Measurements from ENCODE around the gene ANKRD13A. TPM values are rescaled to one million over a fixed set of nuclear protein-coding genes. Genes with fewer than 3 reads are reported as not detected.

Gene ANKRD13A
- total and polyA plus RNA-seq, 2 of the 8 experiments (the other 6 are each of a cell fraction or from before 2014, with no cell fraction given), result 16.8 to 21.4 TPM

DNA sequence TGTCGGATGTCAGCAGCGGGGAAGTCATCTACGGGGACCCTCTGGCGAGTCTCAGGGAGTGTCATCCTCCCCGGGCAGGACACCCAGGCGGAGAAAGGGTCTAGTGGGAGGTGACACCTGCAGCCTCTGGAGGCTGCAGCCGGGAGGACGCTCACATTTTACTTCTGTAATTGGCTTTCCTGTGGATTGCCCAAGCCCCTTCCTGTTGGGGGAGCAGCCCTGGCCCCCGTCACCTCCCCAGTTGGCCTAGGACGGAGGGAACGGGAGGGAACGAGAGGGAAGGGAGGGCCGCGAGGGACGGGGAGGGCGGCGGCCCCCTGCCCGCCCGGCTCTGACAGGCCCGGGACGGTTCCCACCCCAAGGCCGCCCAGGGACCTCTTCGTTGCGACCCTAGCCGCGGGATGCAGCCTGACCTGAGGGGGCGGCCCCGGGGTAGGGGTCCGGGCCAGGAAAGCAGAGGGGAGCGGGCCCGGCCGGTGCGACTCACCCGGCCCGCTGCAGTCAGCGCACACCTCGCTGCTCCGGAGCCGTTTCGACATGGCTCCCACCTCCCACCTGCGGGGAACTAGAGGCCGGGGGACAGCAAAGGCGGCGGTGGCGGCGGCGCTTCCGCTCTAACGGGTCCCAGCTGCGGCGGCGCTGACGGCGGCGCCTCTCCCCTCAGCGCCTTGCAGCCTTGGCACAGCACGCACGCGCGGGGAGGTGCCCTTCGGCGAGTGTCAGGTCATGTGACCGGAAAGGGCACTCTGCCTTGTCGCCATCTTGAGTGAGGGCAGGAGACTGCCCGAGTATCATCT, 3.3 kb upstream of the ANKRD13A start, which contains the start of gene GIT2 (continued):
- peak; percentile 95 for TF ChIP-seq KDM4A (IDR thresholded peaks at IDR 0.05; ENCODE audit: low read depth, low read length, severe bottlenecking)

Data from H1 (cell line).